Cerebellar nuclear complex (tissue), 1 donor: ENCODE results near the gene SEC14L5.

Experiments
- DNase-seq, 2 experiments: peaks; one replicate each; lab custom pipeline; 2025; lab: John Stamatoyannopoulos, UW

Gene SEC14L5

GRCh38 chr16:5015887-5016286 lies 57.8 kb downstream of the SEC14L5 start:
- no peak for DNase-seq

- DNase-seq: no peak
Measured at GRCh38 chr16:5016967-5017677, 59.0 kb downstream of the SEC14L5 start.

- no peak for DNase-seq
Measured at GRCh38 chr16:5017678-5017969, 59.5 kb downstream of the SEC14L5 start.

GRCh38 chr16:5018793-5019192 lies 60.7 kb downstream of the SEC14L5 start:
- DNase-seq: no peak

GRCh38 chr16:5019775-5020174 lies 61.6 kb downstream of the SEC14L5 start:
- no peak for DNase-seq

GRCh38 chr16:5020551-5020950 lies 62.4 kb downstream of the SEC14L5 start:
- no peak for DNase-seq

- DNase-seq: no peak
Measured at GRCh38 chr16:5022521-5022920, 64.4 kb downstream of the SEC14L5 start.

DNA sequence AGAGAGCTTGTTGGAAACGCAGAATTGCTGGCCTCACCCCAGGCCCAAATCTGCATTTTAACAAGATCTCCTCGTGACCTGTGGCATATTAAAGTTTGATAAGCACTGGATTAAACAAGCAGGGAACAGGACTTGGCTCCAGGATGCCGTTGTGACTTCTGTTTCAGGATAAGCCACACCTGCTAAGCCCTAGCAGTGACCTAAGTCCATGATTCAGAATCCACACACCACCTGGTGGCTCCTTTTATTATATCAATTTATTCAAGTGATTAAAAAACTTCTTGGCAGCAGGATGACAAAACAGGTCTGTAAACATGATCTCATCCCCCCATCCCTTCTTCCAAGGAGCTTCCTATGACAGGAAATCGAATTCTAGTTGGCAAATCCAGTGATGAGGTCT lies 66.5 kb downstream of the SEC14L5 start:
- DNase-seq: no peak

GRCh38 chr16:5025171-5025632 lies 67.1 kb downstream of the SEC14L5 start:
- no peak for DNase-seq

GRCh38 chr16:5026664-5027063 lies 68.5 kb downstream of the SEC14L5 start:
- DNase-seq: no peak

DNA sequence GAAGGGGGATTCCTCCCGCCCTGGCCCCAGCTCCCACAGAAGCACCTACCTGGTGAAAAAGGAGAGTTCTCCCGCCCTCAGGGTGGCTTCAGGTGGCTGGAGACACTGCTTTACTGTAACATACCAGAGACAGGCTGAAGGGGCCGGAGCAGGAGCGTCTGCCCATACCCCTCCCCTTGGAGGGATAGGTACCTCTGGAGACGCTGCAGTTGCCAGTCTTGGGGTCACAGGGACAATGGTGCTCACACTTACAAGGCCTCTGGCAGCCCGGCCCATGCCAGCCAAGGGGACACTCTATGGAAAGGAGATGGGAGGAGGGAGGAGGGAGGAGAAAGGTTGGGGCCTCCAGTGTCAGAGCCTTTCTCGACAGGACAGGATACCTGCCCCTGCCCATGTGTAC lies 69.0 kb downstream of the SEC14L5 start:
- DNase-seq: no peak

GRCh38 chr16:5027575-5028235 lies 69.6 kb downstream of the SEC14L5 start:
- DNase-seq: no peak

DNA sequence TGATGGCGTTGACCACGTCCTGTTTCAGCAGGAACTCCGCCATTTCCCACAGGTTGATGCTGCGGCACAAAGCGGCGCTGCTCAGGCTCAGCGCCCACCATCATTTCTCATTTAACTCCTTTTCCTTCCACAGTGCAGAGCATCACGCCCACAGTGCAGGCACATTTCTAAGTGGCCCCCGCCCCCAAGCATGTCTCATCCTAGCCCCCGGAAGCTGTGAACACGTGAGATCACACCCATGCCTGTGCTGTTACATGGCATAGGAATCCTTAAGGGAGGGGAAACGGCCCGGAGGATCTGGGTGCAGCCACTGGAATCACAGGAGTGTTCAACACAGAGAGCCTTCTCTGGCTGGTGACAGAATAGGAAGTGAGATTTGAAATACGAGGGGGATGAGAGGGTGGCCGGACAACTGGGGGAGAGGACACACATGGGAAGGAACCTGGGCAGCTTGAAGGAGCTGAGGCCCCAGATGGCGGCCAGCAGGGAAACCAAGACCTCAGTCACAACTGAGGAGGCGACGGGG lies 70.9 kb downstream of the SEC14L5 start:
- no peak for DNase-seq

- DNase-seq: no peak
Measured at GRCh38 chr16:5030251-5030870, 72.2 kb downstream of the SEC14L5 start.

- no peak for DNase-seq
Measured at GRCh38 chr16:5031601-5032000, 73.5 kb downstream of the SEC14L5 start.

- DNase-seq: no peak
Measured at GRCh38 chr16:5032748-5033167, 74.6 kb downstream of the SEC14L5 start.

GRCh38 chr16:5033256-5034166 lies 75.4 kb downstream of the SEC14L5 start, which contains the start of gene NAGPA:
TSS of gene NAGPA (minus strand) at chr16:5033935. CDS start at chr16:5033914, 21 bp downstream.
- peak; percentile 5 to 46 for DNase-seq

DNA sequence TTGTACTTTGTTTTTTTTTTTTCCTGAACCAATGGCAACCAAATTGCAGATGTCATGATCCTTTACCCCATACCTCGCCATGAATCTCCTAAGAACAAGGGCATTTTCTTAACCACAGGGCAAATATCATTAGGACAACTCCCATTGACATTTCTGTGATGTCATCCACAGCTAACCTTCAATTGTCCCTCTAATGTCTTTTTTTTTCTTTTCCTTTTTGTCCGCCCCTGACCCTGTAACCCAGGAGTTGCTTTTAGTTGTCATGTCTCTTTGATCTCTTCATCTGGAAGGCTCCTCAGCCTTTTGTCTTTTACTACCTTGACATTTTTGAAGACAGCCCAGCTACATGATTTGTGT lies 76.0 kb downstream of the SEC14L5 start:
- no peak for DNase-seq

DNA sequence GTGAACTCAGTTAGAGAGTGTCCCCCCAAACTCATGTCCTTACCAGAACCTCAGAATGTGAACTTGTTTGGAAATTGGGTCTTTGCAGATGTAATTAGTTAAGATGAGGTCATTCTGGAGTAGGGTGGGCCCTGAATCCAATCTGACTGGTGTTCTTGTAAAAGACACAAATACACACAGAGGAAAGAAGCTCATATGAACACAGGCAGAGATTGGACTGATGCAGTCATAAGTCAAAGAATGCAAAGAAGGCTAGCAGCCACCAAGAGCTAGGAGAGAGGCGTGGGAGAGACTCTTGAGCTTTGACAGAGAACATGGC lies 77.7 kb downstream of the SEC14L5 start:
- DNase-seq: no peak

DNA sequence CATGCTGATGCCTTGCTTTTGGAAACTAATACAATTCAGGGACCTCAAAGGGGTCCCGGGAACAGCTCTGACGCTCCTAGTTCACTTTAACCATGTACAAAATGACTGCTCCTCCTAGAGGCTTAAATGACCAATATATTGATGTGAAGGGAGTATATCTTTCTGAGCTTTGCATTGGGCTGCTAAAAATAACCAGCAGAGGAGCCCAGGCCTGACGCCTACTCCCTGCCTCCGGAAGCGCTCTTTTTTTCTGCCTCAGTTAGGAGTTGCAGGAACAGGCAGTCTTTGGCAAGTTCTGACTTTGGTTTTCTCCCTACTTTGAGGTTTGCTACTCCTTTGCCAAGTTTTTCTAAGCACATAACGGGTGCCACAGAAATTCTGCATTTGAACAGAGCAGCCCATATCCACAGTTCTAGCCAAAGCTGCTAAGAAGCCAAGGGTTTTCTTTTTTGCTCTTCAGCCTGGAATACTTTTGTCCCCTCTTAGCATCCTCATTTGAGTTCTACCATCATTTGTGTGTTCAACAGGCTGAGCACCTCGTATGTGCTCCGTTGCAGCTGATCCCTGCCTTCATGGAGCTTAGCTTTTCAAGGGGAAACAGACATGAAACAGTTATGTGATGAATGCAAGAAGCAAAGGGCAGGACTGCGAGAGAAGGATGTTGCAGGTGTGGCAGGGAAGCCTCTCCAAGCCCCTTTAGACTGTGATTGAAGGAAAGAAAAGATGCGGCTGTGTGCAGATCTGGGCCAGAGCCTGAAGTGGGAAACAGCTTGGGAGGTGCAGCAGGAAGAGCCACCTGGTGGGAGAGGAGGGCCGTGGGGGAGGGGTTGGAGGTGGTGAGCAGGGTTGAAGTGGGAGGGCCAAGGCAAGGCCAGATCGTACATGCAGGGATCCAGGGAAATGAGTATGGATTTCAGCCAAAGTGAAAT lies 78.4 kb downstream of the SEC14L5 start:
- no peak for DNase-seq

- no peak for DNase-seq
Measured at GRCh38 chr16:5040451-5040850, 82.3 kb downstream of the SEC14L5 start.
